A549 (cell line): ENCODE results near the gene CHST6. TPM values are rescaled to one million over a fixed set of nuclear protein-coding genes. Genes with fewer than 3 reads are reported as not detected.

Source experiments
- ATAC-seq, 2 experiments: fragments of 200-7000 bp in 1 of 2; fragments of >200 bp in 1 of 2; cut with Nextera tagmentation in 1 of 2; cut with Tn5 transposase in 1 of 2; 3 replicates each; pipeline versions ENCODE4 v1.8.0 to v1.9.1; 2018 to 2020; ENCODE audit warnings: mild to moderate bottlenecking in 1 of 2, moderate library complexity in 1 of 2
- CTCF ChIA-PET: fragments of 300-600 bp; sonication (Branson Sonifier 250); formaldehyde crosslinking; extraction: SDS; loops from one replicate; lab custom pipeline; 2021; ENCODE audit warnings: antibody characterized with exemption, inconsistent platforms; lab: Yijun Ruan, JAX
- POLR2A ChIA-PET: fragments of 350-600 bp; formaldehyde crosslinking; extraction: SDS; loops from one replicate; lab custom pipeline; 2021; ENCODE audit warnings: antibody characterized with exemption, inconsistent platforms; lab: Yijun Ruan, JAX
- DNase-seq, 2 experiments: peaks; one replicate each; pipeline versions ENCODE4 v3.0.0 to v3.0.0-alpha.2; 2011 to 2016; ENCODE audit warnings: low read depth in 1 of 2, low spot score in 1 of 2
- FAIRE-seq: peaks from 2 replicates; lab custom pipeline; 2011; peaks lifted over from hg19 to GRCh38; lab: Jason Lieb, UNC
- H3K27ac ChIP-seq, 2 experiments: fragments of >200 bp; sonication (Bioruptor Twin); formaldehyde crosslinking; 3 replicates each; pipeline ENCODE4 v1.5.1; 2016 to 2017
- H3K4me1 ChIP-seq: fragments of >200 bp; sonication (Bioruptor Twin); formaldehyde crosslinking; 3 replicates; pipeline ENCODE4 v1.6.1; 2016
- H3K4me2 ChIP-seq: fragments of >200 bp; sonication (Bioruptor Twin); formaldehyde crosslinking; 3 replicates; pipeline ENCODE4 v1.6.1; 2016
- H3K4me3 ChIP-seq: fragments of >200 bp; sonication (Bioruptor Twin); formaldehyde crosslinking; 3 replicates; pipeline ENCODE4 v1.5.1; 2016
- H3K9me3 ChIP-seq: fragments of >200 bp; sonication (Bioruptor Twin); formaldehyde crosslinking; 3 replicates; pipeline ENCODE4 v1.6.1; 2016
- ATOH8 ChIP-seq: fragments of 250-450 bp; sonication (Bioruptor Pico); IDR thresholded peaks from 2 replicates; pipeline ENCODE4 v1.5.0; 2020; ENCODE audit warnings: low read depth, mild to moderate bottlenecking, moderate library complexity
- BCL3 ChIP-seq: fragments of >200 bp; sonication (Bioruptor Twin); formaldehyde crosslinking; IDR thresholded peaks from 3 replicates; pipeline ENCODE4 v1.6.1; 2016
- CBX8 ChIP-seq: fragments of 200-600 bp; sonication (generic); IDR thresholded peaks from 2 replicates; pipeline ENCODE4 v1.6.1; 2016
- EHF ChIP-seq: fragments of 250-450 bp; sonication (Bioruptor Pico); IDR thresholded peaks from 2 replicates; pipeline ENCODE4 v1.5.0; 2020; ENCODE audit warnings: mild to moderate bottlenecking
- EP300 ChIP-seq, 2 experiments: fragments of >200 bp; sonication (Bioruptor Twin); formaldehyde crosslinking; IDR thresholded peaks; 2 replicates in 1 of 2; 3 replicates in 1 of 2; pipeline ENCODE4 v1.6.1; 2016 to 2017
- FOSB ChIP-seq: fragments of 250-450 bp; sonication (Bioruptor Pico); IDR thresholded peaks from 2 replicates; pipeline ENCODE4 v1.5.0; 2020; ENCODE audit warnings: mild to moderate bottlenecking, moderate library complexity
- FOSL2 ChIP-seq, 2 experiments: fragments of 450-650 bp in 1 of 2; fragments of >200 bp in 1 of 2; sonication (Bioruptor Twin) in 1 of 2; formaldehyde crosslinking; IDR thresholded peaks; 2 replicates each; pipeline versions ENCODE4 v1.5.0 to v1.6.1; 2016 to 2020; ENCODE audit warnings: mild to moderate bottlenecking in 1 of 2, moderate library complexity in 1 of 2
- HDAC2 ChIP-seq: fragments of 200-600 bp; sonication (generic); IDR thresholded peaks from 2 replicates; pipeline ENCODE4 v1.6.1; 2016
- HEYL ChIP-seq: fragments of 250-450 bp; sonication (Bioruptor Pico); IDR thresholded peaks from 2 replicates; pipeline ENCODE4 v1.8.0; 2021; ENCODE audit warnings: mild to moderate bottlenecking, moderate library complexity
- HOXB5 ChIP-seq: fragments of 250-450 bp; sonication (Bioruptor Pico); IDR thresholded peaks from 2 replicates; pipeline ENCODE4 v1.5.0; 2020; ENCODE audit warnings: mild to moderate bottlenecking, moderate library complexity
- JUNB ChIP-seq: fragments of >200 bp; sonication (Bioruptor Twin); formaldehyde crosslinking; IDR thresholded peaks from 2 replicates; pipeline ENCODE4 v1.6.1; 2016
- PHF8 ChIP-seq: fragments of 200-600 bp; sonication (generic); IDR thresholded peaks from 2 replicates; pipeline ENCODE4 v1.6.1; 2016; ENCODE audit warnings: low read depth, mild to moderate bottlenecking, antibody characterized with exemption, moderate library complexity, borderline replicate concordance
- RAD21 ChIP-seq, 2 experiments: fragments of >200 bp in 1 of 2; sonication (Bioruptor Twin) in 1 of 2; formaldehyde crosslinking in 1 of 2; IDR thresholded peaks in 1 of 2; conservative IDR thresholded peaks in 1 of 2; 2 replicates in 1 of 2; 3 replicates in 1 of 2; pipeline ENCODE4 v1.6.1; 2012 to 2018; ENCODE audit warnings: inconsistent platforms in 1 of 2
- ZFP36 ChIP-seq: fragments of 450-650 bp; IDR thresholded peaks from 2 replicates; pipeline ENCODE4 v1.6.1; 2014; ENCODE audit warnings: borderline replicate concordance; ENCODE audit not compliant: partially characterized antibody
- ZNF302 ChIP-seq: fragments of 250-450 bp; sonication (Bioruptor Pico); IDR thresholded peaks from 2 replicates; pipeline ENCODE4 v1.9.0; 2021; ENCODE audit warnings: inconsistent platforms, mild to moderate bottlenecking, moderate library complexity
- WGBS: methylation state at CpG from one replicate; pipeline ENCODE4 v1.1.6; 2017; ENCODE audit errors: missing lambda C conversion rate; 5-methylcytosine and 5-hydroxymethylcytosine counted together
- polyA plus RNA-seq, 4 experiments: library from polyadenylated mRNA; depleted of rRNA in 3 of 4; stranded (reverse); fragments of >200 nt; fragmentation: RNase III in 1 of 4; extraction: RNeasy Plus Mini Kit Qiagen cat#74134 plus additional on column Dnase treatment in 1 of 4; gene quantifications; 2 replicates in 3 of 4; 3 replicates in 1 of 4; pipeline ENCODE4 v1.2.3, GENCODE V29; 2011 to 2017
- TF ChIP-seq, protein P1 (sequence below): fragments of 150-350 bp; IDR thresholded peaks from 2 replicates; pipeline ENCODE4 v1.6.1; 2014; ENCODE audit warnings: low read depth, mild to moderate bottlenecking, low read length
- TF ChIP-seq, protein P2 (sequence below): IDR thresholded peaks from 2 replicates; pipeline ENCODE4 v1.6.1; 2012
- TF ChIP-seq, protein P3 (sequence below): fragments of >200 bp; sonication (Bioruptor Twin); formaldehyde crosslinking; IDR thresholded peaks from 3 replicates; pipeline ENCODE4 v1.5.1; 2016

Gene CHST6
- polyA plus RNA-seq, 2 of the 4 experiments (the other 2 are of a cell fraction), result 0.37 to 0.74 TPM

GRCh38 chr16:75482434-75483205 lies 12.6 kb downstream of the CHST6 start:
- Histone ChIP-seq H3K27ac (no peak overlapping the region), H3K4me3 (no peak overlapping the region), H3K4me1 (peaks cover 8% of the 10 kb centered on the region; the same call in 1 of the 3 replicates), H3K4me2 (no peak overlapping the region), H3K9me3 (no peaks in the 10 kb centered on the region)
- ChIA-PET CTCF (interaction anchor here (1.3 to 2.2 kb wide), 3 partner anchors 17 to 34 kb away, joined by 3 to 8 read pairs (median 3); no protein-coding TSS in a partner anchor), POLR2A (no interaction called here)
- TF ChIP-seq, protein P1, sequence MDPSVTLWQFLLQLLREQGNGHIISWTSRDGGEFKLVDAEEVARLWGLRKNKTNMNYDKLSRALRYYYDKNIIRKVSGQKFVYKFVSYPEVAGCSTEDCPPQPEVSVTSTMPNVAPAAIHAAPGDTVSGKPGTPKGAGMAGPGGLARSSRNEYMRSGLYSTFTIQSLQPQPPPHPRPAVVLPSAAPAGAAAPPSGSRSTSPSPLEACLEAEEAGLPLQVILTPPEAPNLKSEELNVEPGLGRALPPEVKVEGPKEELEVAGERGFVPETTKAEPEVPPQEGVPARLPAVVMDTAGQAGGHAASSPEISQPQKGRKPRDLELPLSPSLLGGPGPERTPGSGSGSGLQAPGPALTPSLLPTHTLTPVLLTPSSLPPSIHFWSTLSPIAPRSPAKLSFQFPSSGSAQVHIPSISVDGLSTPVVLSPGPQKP, result no peak
- TF ChIP-seq, protein P2, sequence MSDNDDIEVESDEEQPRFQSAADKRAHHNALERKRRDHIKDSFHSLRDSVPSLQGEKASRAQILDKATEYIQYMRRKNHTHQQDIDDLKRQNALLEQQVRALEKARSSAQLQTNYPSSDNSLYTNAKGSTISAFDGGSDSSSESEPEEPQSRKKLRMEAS, result no peak
- TF ChIP-seq ZNF302, result no peak
- TF ChIP-seq CBX8, result no peak
- TF ChIP-seq FOSL2 (IDR thresholded peaks at IDR 0.05), result no peak
- no peak for TF ChIP-seq FOSL2 (CRISPR knock-in tag; IDR thresholded peaks at IDR 0.05)
- TF ChIP-seq HDAC2, result no peak
- TF ChIP-seq EHF (CRISPR knock-in tag), result no peak
- no peak for TF ChIP-seq ZFP36
- no peak for TF ChIP-seq HEYL
- no peak for TF ChIP-seq BCL3
- no peak for TF ChIP-seq JUNB
- TF ChIP-seq EP300 (IDR thresholded peaks at IDR 0.05), result no peak
- no peak for TF ChIP-seq HOXB5
- TF ChIP-seq ATOH8 (CRISPR knock-in tag), result no peak
- TF ChIP-seq PHF8, result no peak
- no peak for TF ChIP-seq FOSB (CRISPR knock-in tag)
- ATAC-seq, result no peak
- FAIRE-seq, result no peak
- DNase-seq, result no peak
- whole genome bisulfite sequencing, result 67% methylated on average over 14 of the region's 14 CpGs

DNA sequence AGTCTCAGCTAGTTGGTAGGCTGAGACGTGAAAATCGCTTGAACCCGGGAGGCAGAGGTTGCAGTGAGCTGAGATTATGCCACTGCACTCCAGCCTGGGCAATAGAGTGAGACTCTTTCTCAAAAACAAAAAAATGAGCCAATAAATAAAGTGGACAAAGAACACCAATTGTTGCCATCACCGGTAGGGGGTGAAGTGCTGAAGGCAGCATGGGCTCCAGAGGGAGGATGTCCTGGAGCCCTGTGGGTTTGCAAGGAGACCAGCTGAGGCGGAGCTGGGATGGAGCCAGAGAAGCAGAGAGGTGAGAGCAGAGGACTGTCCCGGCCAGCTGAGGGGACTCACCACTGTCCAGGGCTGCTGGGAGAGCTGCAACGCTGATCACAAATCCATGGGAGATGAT lies 13.8 kb downstream of the CHST6 start:
- WGBS, result 24% methylated on average over 7 of the region's 7 CpGs
- FAIRE-seq, result no peak
- peak; percentile 61 to 79 for ATAC-seq
- no peak overlapping the region for H3K4me2 ChIP-seq
- H3K4me1 ChIP-seq, result peaks cover 8% of the 10 kb centered on the region; the same call in 1 of the 3 replicates
- H3K4me3 ChIP-seq, result no peak overlapping the region
- H3K9me3 ChIP-seq, result no peaks in the 10 kb centered on the region
- POLR2A ChIA-PET, result no interaction called here
- DNase-seq, result peak; percentile 61 to 64
- H3K27ac ChIP-seq, result no peak overlapping the region
- TF ChIP-seq RAD21 (conservative IDR thresholded peaks at IDR 0.05 in 1 of 2, IDR thresholded peaks at IDR 0.05 in 1 of 2), result peak; percentile 11 to 20; a peak in 1 of 5 replicates
- TF ChIP-seq, protein P3, sequence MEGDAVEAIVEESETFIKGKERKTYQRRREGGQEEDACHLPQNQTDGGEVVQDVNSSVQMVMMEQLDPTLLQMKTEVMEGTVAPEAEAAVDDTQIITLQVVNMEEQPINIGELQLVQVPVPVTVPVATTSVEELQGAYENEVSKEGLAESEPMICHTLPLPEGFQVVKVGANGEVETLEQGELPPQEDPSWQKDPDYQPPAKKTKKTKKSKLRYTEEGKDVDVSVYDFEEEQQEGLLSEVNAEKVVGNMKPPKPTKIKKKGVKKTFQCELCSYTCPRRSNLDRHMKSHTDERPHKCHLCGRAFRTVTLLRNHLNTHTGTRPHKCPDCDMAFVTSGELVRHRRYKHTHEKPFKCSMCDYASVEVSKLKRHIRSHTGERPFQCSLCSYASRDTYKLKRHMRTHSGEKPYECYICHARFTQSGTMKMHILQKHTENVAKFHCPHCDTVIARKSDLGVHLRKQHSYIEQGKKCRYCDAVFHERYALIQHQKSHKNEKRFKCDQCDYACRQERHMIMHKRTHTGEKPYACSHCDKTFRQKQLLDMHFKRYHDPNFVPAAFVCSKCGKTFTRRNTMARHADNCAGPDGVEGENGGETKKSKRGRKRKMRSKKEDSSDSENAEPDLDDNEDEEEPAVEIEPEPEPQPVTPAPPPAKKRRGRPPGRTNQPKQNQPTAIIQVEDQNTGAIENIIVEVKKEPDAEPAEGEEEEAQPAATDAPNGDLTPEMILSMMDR, result peak; percentile 26
- TF ChIP-seq ZNF302, result no peak
- CTCF ChIA-PET, result interaction anchor here (0.5 to 2.2 kb wide), 7 partner anchors 9 to 244 kb away, joined by 3 to 8 read pairs (median 4); no protein-coding TSS in a partner anchor
